Brain pericyte (primary cell): Measurements from ENCODE around the gene AMPD2.
"Not testable (repeated sequence)": the region's sequence is repeated elsewhere in the genome, so short reads cannot be mapped to it uniquely, and the experiment has no call there.

Experiments
- DNase-seq: peaks from one replicate; pipeline ENCODE4 v3.0.0-alpha.2; 2012; ENCODE audit warnings: low read depth, low spot score

Gene AMPD2

DNA sequence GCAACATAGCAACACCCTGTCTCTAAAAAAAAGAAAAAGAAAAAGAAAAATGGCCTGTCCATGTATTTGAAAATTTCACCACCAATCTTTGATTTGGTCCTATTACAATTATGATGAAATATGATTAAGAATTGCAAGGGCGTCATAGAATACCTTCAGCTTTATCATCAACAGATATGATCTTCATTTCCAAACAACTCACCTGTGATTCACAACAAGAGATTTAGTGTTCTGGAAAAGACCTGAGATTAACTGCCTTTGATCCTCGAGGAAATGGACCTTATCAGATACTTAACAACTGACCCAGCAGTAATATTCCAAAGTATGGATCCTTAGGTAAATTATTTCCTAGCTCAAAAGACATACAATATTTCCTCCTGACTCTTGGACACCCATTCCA is 32.8 kb downstream of the AMPD2 start:
- DNase-seq: no peak

DNA sequence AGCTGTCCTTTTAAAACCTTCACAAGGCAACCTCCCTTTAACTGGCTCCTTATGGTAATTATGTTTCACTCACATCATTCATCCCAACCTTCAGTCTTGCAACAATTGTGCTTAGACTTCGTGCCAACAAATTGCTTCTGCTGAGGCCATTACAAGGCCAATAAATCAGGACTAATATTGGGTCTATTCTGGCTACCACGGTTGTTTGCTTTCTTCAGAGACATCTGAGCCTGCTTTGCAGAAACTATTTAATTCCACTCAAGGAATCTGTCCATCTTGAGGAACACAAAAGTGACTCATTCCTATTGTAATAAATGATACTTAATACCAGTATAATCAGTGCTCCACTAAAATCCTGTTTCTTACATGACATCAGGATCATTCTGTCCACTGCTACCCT is 33.7 kb downstream of the AMPD2 start:
- no peak for DNase-seq

DNA sequence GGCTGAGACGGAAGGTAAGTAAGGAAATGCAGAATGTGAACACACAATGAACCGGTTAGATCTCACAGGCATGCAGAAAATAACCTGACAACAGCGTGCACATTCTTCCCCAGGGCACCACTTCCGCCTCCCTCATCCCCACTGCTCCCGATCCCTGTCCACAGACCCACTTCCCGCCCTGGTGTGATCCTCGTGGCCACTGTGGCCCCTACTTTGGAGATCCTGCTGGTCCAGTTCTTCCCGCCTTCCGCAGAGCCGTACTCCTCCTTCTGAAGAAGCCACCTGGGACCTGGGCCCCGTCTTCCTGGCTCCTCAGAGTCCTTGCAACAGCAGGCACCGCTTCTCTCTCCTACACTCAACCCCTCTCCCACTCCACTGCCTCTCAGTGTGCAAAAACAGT is 34.9 kb downstream of the AMPD2 start:
- DNase-seq: no peak

DNA sequence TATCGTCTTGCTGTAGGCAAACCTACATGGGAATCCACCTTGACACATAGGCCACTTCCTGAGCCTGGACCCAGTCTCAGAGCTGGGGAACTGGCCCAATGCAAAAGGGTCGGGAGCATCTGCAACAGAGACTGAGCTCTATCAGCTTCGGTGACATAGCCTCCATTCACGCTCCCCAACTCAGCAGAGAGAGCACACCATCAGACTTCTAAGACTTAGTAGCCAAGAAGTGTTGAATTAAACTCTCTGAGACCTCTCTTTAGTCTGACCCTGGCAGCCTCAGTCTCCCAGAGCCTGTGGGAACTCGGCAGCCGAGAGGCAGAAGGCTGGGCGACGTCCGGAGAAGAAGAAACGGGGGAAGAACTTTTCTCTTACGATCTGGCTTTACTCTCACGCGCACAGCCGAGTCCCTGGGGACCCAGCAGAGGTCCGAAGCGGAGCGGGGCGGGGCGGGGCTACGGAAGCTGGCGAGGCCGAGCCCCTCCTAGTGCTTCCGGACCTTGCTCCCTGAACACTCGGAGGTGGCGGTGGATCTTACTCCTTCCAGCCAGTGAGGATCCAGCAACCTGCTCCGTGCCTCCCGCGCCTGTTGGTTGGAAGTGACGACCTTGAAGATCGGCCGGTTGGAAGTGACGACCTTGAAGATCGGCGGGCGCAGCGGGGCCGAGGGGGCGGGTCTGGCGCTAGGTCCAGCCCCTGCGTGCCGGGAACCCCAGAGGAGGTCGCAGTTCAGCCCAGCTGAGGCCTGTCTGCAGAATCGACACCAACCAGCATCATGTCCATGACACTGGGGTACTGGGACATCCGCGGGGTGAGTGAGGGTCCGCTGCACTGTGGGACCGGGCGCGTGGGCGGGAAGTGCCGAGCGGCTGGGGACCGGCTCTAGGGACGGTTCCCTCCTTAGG is 36.2 kb downstream of the AMPD2 start, which contains the start of gene GSTM4:
GSTM4 (plus strand) TSS at position 485 of the 905 bp plus-strand sequence; CDS start at position 776, 291 bp downstream.
- DNase-seq: peak; percentile 44

DNA sequence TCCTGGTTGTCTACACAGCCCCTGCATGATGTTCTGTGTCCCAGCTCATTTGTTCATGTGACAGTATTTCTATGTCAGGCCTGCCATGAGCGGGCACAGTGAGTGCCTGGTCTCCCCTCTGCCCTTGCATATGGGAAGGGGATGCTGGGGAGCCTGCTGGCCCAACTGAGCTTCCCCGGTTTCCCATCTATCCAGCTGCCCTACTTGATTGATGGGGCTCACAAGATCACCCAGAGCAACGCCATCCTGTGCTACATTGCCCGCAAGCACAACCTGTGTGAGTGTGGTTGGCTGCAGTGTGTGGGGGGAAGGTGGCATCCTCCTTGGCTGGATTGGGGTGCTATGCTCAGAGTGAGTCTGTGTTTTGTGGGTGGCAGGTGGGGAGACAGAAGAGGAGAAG is 37.8 kb downstream of the AMPD2 start:
- DNase-seq: no peak

DNA sequence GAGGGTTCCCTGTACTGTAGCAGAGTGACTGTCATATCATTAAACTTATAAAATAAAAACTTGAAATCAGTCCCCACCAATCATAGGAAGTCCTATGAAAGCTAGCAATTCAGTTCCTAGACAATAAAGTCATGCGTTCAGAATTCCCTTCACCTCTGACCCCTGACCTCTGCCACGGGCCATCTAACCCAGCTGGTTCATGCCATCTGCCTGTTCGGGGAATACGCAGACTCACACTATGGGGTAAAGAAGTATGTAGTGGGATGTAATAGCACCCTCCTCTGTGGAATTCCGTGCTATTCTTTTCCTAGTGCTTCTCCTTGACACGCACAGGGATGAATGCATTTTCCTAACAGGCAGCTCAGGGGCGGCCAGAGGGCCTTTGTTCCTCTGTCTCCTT is 38.3 kb downstream of the AMPD2 start:
- no peak for DNase-seq

DNA sequence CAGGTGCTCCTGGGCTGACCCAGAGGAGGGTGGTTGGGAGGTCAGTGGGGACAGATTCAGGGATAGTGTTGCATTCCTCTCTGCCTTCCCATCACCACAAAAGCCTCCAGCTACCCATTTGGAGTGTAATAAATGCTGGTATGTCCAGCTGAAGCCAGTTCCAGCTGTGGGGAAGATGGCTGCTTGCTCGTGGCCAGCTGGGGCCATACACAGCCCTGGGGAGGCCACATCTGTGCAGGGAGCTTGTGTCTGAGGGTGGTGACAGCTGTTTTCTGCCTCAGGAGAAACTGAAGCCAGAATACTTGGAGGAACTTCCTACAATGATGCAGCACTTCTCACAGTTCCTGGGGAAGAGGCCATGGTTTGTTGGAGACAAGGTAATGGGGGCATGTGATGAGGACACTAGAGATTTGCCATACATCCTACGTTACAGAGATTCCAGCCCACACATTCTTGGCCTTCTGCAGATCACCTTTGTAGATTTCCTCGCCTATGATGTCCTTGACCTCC is 39.0 kb downstream of the AMPD2 start:
- no peak for DNase-seq

DNA sequence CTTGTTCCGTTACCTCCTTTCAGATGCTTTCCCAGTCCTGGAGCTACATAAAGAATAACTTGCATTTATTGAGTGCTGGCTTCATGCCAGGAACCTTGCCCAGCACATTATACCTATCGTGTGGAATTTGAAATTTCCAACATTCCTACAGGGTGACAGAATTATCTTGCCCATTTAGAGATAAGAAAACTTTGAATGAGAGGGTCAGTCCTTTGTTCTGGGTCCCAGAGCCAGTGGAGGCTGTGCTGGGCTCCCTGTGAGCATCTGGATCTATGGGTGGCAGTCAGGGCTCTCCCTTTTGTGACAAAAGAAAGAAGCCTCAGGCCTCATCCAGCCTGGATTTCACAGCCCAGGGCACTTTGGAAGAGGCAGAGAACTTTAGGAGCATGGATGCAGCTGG is 39.5 kb downstream of the AMPD2 start:
- DNase-seq: no peak

DNA sequence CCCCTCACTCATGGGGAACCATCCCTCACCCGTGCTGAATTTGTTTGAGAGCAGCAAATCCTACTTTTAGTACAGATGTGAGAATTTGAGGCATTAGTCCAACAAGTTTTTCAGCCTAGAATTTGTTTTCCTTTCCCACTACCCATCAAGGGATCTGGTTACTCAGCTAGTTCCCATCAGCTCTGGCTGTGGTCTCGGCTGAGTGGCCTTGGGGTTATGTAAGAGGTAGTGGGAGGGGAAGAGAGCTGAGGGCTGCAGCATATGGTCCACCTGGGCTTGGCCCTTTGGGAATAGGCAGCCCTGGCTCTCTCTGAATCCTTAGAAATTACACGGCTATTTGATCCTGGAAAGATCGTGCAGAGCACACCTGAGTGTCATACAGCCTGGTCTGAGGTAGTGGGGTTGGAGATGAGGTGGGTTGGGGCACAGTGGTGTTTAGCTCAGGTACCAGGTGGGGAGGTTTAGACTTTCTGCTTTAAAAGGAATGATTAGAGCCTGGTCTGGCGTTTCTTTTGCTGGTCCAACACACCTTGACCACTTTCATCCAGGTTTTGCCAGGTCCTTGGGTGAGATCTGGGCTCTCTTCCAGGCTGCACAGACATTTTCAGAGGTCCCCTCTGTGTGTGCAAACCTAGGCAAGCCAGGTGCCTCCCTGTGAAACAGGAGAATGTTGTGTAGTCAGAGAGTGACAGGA is 40.5 kb downstream of the AMPD2 start:
- DNase-seq: no peak

DNA sequence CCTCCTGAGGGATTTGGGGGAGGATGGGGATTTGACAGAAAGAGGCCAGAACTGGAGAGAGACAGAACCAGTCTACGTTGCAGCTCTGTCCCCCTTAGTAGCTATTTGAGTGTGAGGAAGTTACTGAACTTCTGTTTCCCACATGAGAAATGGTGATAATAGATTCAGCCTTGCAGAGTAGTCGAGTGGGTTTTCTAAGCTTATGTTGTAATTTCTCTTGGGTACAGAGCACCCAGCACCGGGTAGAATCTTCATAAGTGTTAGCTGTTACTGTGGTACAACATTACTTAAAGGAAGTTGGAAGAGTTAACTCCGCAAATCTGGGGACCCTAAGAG is 41.0 kb downstream of the AMPD2 start:
- not testable (repeated sequence) for DNase-seq

DNA sequence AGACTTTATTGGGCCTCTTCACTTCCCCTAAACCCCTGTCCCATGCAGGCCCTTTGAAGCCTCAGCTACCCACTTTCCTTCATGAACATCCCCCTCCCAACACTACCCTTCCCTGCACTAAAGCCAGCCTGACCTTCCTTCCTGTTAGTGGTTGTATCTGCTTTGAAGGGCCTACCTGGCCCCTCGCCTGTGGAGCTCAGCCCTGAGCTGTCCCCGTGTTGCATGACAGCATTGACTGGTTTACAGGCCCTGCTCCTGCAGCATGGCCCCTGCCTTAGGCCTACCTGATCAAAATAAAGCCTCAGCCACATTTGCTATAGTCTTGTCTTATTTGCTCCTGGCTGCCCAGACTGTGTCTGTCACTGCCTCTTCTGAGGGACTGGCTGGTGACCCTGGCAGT is 41.8 kb downstream of the AMPD2 start:
- no peak for DNase-seq

DNA sequence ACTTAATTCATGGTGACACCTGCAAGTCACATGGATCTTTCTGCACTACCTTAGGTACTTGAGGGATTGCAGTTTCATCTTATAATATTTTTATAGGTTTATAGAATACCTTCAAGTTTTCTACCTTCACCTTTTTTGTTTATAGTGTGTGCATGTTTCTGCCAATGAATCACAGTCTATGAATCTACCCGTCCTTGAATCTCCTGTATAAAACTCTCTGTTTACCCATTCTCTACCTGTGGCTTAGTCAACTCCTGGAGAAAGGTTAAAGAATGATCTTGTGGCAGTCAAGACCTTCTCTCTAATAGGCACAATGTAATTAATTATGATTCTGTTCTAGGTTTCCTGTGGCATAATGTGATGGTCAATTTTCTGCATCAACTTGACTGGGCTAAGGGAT is 45.0 kb downstream of the AMPD2 start:
- DNase-seq: no peak

DNA sequence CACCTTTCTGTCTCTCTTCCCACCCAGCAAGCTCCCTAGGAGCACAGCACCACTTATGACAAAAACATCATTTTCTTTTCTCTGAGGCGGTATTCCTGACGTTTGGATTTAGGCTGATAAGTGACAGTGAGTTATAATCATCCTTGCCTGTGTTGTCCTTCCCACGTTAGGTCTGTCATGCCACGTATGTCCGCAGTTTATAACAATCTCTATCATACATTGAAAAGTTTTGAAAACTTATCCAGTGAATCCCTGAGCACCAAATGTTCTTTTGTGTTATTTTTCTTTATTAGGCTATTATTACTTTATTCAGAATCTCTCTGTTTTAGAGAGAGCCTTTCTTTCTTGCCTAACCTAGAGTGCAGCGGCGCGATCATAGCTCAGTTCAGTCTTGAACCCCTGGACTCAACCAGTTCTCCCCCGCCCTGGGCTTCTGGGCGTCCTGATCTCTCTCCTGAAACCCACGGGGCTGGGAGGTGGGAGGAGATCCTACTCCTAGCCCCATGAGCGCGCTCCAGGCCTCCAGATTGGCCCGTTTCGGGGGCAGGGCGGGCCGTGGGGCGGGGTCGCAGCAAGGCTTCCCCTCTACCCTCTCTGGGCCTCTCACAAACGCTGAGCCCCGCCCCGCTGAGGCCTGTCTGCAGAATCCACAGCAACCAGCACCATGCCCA is 48.0 kb downstream of the AMPD2 start, which contains the start of gene GSTM2:
GSTM2 (plus strand) TSS at position 606 of the 671 bp plus-strand sequence; CDS start at position 665, 59 bp downstream.
- peak; percentile 43 for DNase-seq

DNA sequence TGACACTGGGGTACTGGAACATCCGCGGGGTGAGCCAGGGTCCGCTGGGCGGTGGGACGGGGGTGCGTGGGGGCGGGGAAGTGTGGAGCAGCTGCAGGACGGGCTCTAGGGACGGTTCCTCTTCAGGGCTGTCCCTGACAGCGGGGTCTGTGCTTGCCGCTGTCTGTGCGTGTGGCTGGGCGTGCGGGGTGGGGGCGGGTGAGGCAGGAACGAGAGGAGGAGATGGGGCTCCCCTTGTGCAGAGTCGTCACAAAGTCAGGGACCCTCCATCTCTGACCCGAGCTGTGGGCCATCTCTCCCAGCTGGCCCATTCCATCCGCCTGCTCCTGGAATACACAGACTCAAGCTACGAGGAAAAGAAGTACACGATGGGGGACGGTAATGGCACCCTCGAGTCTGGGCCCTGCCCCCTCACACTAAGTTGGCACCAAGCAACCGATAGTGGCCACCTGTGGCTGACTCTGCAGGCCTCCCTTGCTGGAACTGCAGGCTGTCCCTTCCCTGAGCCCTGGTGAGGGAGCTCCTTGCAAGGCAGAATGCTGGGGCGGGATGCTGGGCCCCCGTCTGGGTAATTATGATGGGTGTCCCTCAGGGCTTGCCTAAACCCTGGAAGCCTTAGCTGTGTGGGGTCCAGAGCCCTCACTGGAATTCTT is 48.6 kb downstream of the AMPD2 start:
- DNase-seq: no peak

DNA sequence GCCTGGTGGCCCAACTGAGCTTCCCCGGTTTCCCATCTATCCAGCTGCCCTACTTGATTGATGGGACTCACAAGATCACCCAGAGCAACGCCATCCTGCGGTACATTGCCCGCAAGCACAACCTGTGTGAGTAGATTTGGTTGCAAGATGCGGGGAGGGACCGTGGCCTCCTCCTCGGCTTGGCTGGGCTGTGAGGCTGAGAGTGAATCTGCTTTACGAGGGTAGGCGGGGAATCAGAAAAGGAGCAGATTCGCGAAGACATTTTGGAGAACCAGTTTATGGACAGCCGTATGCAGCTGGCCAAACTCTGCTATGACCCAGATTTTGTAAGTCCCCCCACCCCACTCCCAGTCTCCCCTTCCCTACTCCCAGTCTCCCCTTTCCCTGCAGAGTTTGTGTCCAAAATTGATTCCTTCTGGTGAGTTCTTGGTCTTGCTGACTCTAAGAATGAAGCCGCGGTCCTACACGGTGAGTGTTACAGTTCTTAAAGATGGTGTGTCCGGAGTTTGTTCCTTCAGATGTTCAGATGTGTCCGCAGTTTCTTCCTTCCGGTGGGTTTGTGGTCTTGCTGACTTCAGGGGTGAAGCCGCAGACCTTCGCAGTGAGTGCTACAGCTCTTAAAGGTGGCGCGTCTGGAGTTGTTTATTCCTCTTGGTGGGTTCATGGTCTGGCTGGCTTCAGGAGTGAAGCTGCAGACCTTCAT is 49.8 kb downstream of the AMPD2 start:
- DNase-seq: no peak

DNA sequence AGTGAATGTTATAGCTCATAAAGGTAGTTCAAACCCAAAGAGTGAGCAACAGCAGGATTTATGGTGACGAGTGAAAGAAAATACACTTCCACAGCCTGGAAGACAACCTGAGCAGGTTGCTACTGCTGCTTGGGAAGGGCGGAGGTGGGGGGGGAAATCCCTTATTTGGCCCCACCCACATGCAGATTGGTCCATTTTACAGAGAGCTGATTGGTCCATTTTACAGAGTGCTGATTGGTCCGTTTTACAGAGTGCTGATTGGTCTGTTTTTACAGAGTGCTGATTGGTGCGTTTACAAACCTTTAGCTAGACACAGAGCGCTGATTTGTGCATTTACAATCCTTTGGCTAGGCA is 50.3 kb downstream of the AMPD2 start:
- DNase-seq: not testable (repeated sequence)

DNA sequence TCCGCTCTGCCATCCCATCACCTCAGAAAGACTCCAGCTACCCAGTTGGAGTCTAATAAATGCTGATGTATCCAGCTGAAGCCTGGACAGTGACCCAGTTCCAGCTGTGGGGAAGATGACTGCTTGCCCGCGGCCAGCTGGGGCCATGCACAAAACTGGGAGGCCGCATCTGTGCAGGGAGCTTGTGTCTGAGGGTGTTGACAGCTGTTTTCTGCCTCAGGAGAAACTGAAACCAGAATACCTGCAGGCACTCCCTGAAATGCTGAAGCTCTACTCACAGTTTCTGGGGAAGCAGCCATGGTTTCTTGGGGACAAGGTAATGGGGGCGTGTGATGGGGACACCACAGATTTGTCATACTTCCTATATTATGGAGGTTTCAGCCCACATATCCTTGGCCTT is 51.4 kb downstream of the AMPD2 start:
- DNase-seq: no peak

DNA sequence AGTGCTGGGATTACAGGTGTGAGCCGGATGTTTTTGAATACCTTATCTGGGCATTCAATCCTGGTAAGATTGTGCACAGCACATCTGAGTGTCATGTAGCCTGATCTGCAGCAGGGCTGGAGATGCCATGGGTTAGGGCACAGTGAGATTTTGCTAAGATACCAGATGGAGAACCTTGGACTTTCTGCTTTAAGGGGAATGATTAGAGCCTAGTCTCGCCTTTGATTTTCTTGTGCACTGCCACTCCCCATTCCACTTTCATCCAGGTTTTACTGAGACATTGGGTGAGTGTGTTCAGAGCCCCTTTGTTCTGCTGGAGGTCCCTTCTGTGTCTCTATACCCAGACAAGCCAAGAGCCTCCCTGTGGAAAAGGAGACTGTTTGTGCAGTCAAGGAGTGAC is 54.2 kb downstream of the AMPD2 start:
- DNase-seq: not testable (repeated sequence)

DNA sequence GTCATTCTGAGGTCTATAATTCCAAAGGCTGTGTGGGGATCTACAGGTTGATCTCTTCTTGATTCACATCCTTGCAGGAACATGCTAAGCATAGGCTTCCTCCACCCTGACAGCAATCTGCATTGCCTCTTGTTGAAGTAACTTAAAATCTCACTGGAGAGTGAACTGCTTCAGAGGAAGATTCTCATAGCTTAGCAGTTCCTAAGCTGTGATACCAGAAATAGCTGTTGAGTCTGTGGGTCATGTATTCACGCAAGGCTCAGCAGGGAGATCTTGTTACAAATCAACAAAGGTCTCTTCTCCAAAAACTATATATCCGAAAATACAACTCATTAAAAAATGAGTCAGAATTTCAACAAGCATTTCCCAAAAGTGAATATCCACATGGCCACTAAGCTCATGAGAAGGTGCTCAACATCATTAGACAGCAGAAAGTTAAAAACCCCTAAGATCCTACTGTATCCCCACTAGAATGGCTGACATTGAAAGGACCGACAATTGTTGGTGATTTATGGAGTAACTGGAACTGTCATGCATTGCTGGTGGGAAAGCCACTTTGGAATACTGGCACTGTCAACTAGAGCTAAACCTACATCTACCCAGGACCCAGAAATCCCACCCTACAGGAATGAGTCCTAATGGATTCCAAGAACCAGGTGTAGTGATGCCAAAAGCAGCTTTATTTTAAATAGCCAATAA is 57.2 kb downstream of the AMPD2 start:
- not testable (repeated sequence) for DNase-seq

DNA sequence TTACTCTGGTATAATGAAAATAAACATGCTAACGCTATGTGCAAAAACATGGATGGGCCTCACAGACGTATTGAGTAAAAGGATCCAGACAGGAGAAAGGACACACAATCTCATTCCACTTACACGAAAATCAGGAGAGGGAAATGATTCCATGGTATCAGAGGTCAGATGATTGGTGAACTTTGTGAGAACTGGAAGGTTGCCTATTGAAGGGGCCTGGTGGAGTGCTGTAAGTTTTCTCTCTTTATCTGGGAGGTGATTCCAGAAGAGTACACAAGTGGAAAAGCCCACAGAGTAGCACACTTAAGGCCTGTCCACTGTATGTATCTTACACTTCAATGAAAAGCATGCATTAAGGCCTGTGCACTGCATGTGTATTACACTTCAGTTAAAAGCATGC is 57.8 kb downstream of the AMPD2 start:
- DNase-seq: no peak
